WTC11 (cell line): ENCODE measurements around the gene KLF11.

Source experiments
- CREM ChIP-seq: sonication (generic); formaldehyde crosslinking; IDR thresholded peaks from 2 replicates; pipeline ENCODE4 v1.8.1; 2022; ENCODE audit warnings: mild to moderate bottlenecking, missing genetic modification reagents, moderate library complexity
- CTCF ChIP-seq: fragments of 200-600 bp; IDR thresholded peaks from 2 replicates; pipeline ENCODE4 v1.8.0; 2022; ENCODE audit warnings: antibody characterized with exemption
- IRF2 ChIP-seq: sonication (generic); formaldehyde crosslinking; IDR thresholded peaks from 2 replicates; pipeline ENCODE4 v1.8.0; 2022; ENCODE audit warnings: low read depth, missing genetic modification reagents, borderline replicate concordance
- JUN ChIP-seq: sonication (generic); formaldehyde crosslinking; IDR thresholded peaks from 2 replicates; pipeline ENCODE4 v1.8.0; 2023; ENCODE audit warnings: mild to moderate bottlenecking, missing genetic modification reagents
- MAX ChIP-seq: sonication (generic); formaldehyde crosslinking; IDR thresholded peaks from 2 replicates; pipeline ENCODE4 v1.8.0; 2022; ENCODE audit warnings: mild to moderate bottlenecking, missing genetic modification reagents
- PRDM15 ChIP-seq: sonication (generic); formaldehyde crosslinking; IDR thresholded peaks from 2 replicates; pipeline ENCODE4 v1.8.0; 2022; ENCODE audit warnings: missing genetic modification reagents
- STAT6 ChIP-seq: sonication (generic); formaldehyde crosslinking; conservative IDR thresholded peaks from 2 replicates; pipeline ENCODE4 v1.8.1; 2023; ENCODE audit warnings: mild to moderate bottlenecking, low read depth, missing genetic modification reagents, moderate library complexity
- TEAD4 ChIP-seq: sonication (generic); formaldehyde crosslinking; IDR thresholded peaks from 2 replicates; pipeline ENCODE4 v1.8.0; 2022; ENCODE audit warnings: mild to moderate bottlenecking, missing genetic modification reagents

GRCh38 chr2:10004836-10005235 is 38.5 kb upstream of the KLF11 start:
- no peak for TF ChIP-seq TEAD4
- no peak for TF ChIP-seq CTCF
- TF ChIP-seq IRF2, result no peak
- no peak for TF ChIP-seq CREM (CRISPR knock-in tag)
- TF ChIP-seq PRDM15 (CRISPR knock-in tag), result no peak
- TF ChIP-seq STAT6 (CRISPR knock-in tag), result no peak
- TF ChIP-seq JUN (CRISPR knock-in tag), result no peak
- no peak for TF ChIP-seq MAX (CRISPR knock-in tag)
